Effector memory CD4-positive, alpha-beta T cell (primary cell): Measurements from ENCODE around the gene PEX11B.

Source experiments
- DNase-seq, 3 donors: peaks; one replicate each; pipeline ENCODE4 v3.0.0-alpha.2; 2020
- H3K27ac ChIP-seq: 2 replicates; pipeline ENCODE4 v1.7.0; 2013; ENCODE audit warnings: mild to moderate bottlenecking, low read length, moderate library complexity; ENCODE audit not compliant: insufficient read depth, poor library complexity, severe bottlenecking
- H3K27me3 ChIP-seq: replicated peaks from 2 replicates; pipeline ENCODE4 v1.7.0; 2013; ENCODE audit warnings: mild to moderate bottlenecking, low read length; ENCODE audit not compliant: insufficient read depth, control insufficient read depth, poor library complexity, severe bottlenecking
- H3K36me3 ChIP-seq: 2 replicates; pipeline ENCODE4 v1.7.0; 2013; ENCODE audit warnings: mild to moderate bottlenecking, low read length, moderate library complexity; ENCODE audit not compliant: control insufficient read depth, insufficient read depth
- H3K4me1 ChIP-seq: 2 replicates; pipeline ENCODE4 v1.7.0; 2013; ENCODE audit warnings: low read length, mild to moderate bottlenecking; ENCODE audit not compliant: control insufficient read depth, insufficient read depth, poor library complexity, severe bottlenecking
- H3K4me3 ChIP-seq: 2 replicates; pipeline ENCODE4 v1.7.0; 2013; ENCODE audit warnings: low read length, low read depth, mild to moderate bottlenecking; ENCODE audit not compliant: insufficient read depth, poor library complexity, severe bottlenecking
- H3K9me3 ChIP-seq: 2 replicates; pipeline ENCODE4 v1.7.0; 2013; ENCODE audit warnings: mild to moderate bottlenecking, low read length, moderate library complexity; ENCODE audit not compliant: control insufficient read depth

PEX11B gene

DNA sequence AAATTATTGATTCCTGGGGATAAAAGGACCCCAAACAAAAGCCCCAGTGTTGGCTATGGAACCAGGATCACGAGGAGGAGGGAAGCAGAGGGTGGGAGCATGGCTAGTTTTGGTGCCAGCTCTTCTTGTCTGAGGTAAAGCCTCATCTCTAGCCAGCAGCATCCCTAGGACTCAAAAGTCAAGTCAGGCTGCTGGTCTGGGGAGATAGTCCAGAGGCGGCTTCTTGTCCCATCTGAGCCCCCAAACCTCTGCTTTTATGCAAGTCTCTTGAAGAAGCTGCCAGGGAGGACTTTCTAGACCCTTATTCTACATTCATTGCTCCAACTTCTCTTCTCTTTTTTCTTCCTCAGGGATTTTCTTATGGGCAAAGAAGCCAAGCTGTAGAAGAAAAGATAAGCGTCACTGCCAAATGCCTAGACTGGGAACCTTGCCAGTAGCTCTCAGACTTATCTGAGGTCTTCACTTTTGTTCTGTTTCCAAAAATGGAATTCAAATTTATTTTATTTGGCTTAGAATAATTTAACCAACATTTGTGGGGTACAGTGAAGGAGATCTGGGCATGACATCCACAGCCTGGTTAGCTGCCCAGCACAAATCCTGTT is 25.9 kb downstream of the PEX11B start:
- Histone ChIP-seq H3K9me3 (no peaks in the 10 kb centered on the region), H3K36me3 (no peaks in the 10 kb centered on the region), H3K27me3 (no peaks in the 10 kb centered on the region), H3K27ac (no peak overlapping the region), H3K4me3 (no peak overlapping the region), H3K4me1 (no peaks in the 10 kb centered on the region)
- DNase-seq, result no peak

DNA sequence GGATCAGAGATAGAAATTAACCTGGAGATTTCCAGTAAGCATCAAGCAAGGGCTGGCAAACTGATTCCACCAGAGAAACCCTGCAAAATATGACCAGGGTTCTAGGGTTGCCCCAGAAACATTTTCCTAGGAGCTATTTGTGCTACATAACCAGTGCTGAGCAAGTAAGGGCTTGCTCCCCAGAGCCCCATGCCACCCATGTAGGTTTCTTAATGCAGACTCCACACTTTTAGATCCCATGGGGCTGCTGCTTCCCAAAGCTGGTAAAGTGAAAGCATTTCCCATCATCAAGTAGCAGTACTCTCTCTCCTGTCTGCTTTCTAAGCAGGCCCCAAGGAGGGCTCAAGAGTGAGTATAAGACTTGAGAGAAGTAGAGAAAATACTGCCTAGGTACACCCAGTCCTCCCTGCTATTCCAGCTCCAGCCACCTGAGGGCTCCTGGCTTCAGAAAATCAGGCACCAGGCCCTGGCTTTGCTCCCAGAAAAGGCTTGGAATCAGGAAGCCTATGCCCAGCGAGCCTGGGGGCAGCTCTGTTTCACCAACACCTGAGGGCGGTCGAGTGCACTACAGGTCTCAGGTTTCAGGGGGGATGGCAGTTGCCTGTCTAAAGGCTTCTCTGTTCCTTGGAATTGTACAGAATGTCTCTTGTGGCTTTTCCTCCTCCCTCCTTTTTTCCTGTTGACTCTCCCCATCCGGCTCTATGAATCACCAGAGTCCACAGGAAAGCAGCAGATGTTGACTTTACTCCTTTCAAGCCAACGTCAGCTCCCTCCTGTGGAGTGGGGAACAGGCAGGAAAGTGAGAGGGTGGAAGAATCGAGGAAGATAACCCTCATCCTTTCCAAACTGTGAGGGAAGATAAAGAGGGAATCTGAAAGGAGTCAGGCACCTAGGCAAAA is 26.7 kb downstream of the PEX11B start:
- Histone ChIP-seq H3K9me3 (no peaks in the 10 kb centered on the region), H3K4me1 (no peaks in the 10 kb centered on the region), H3K27ac (no peak overlapping the region), H3K4me3 (no peak overlapping the region), H3K36me3 (no peaks in the 10 kb centered on the region), H3K27me3 (no peaks in the 10 kb centered on the region)
- peak; percentile 4 to 37 (median 5) for DNase-seq

DNA sequence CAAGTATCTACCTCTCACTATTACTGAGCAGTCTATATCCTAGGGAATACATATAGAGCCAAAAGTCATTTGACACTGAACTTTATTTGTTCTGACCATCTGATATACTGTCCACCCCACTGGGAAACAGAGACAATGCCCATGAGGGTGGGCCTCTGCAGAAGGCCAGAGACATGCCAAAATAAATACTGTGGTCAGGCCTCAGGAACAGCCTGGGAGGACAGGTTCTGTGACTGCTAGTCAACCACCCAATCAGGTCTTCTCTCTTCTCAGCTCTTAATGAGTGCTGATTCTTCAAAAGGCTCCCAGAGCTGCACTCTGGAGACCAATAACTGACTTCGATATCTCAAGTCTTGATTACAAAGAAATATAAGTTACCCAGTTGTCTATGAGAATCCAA is 27.4 kb downstream of the PEX11B start:
- H3K36me3 ChIP-seq, result no peaks in the 10 kb centered on the region
- H3K27me3 ChIP-seq, result no peaks in the 10 kb centered on the region
- no peaks in the 10 kb centered on the region for H3K9me3 ChIP-seq
- no peak overlapping the region for H3K4me3 ChIP-seq
- H3K27ac ChIP-seq, result no peak overlapping the region
- H3K4me1 ChIP-seq, result peaks cover under 1% of the 10 kb centered on the region
- no peak for DNase-seq

DNA sequence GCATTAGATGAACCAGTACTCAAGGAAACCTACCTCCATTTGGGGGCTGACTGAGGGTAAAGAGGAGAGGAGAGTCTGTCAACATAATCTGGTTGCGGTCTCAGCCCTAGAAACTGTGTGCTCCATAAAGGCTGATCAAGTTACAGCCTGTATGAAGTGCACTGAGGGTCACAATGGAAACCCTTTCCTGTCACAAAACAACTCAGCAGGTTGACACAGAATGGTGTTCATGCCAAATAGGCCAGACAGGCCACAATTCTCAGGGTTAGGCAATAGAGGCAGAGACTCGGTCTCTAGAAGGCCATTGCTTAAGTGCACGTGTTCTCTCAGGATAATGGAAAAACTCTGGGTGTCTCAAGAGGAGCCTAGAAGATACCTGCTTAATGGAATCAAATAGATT is 28.8 kb downstream of the PEX11B start:
- DNase-seq, result no peak
- H3K4me1 ChIP-seq, result peaks cover 13% of the 10 kb centered on the region
- no peak overlapping the region for H3K27ac ChIP-seq
- H3K4me3 ChIP-seq, result no peak overlapping the region
- peaks cover under 1% of the 10 kb centered on the region for H3K27me3 ChIP-seq
- H3K36me3 ChIP-seq, result no peaks in the 10 kb centered on the region
- no peaks in the 10 kb centered on the region for H3K9me3 ChIP-seq

DNA sequence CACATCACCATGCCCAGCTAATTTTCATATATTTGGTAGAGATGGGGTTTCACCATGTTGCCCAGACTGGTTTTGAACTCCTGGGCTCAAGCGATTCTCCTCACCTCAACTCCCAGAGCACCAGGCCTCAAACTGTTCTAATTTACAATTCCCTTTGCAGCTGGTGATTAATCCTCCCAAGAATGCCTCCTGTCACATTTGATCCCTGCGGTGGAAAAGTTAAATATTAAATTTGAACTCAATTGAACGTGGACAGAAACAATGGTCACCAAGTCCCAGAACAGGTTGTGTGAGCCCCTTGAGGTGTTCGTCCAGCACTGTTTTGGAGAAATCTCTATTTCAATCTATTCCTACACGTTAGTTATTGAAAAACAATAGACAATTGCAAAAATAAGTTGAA is 30.9 kb downstream of the PEX11B start:
- no peak overlapping the region for H3K27ac ChIP-seq
- H3K27me3 ChIP-seq, result peaks cover 8% of the 10 kb centered on the region
- H3K9me3 ChIP-seq, result no peaks in the 10 kb centered on the region
- no peaks in the 10 kb centered on the region for H3K36me3 ChIP-seq
- peaks cover 13% of the 10 kb centered on the region for H3K4me1 ChIP-seq
- H3K4me3 ChIP-seq, result no peak overlapping the region
- DNase-seq, result no peak

DNA sequence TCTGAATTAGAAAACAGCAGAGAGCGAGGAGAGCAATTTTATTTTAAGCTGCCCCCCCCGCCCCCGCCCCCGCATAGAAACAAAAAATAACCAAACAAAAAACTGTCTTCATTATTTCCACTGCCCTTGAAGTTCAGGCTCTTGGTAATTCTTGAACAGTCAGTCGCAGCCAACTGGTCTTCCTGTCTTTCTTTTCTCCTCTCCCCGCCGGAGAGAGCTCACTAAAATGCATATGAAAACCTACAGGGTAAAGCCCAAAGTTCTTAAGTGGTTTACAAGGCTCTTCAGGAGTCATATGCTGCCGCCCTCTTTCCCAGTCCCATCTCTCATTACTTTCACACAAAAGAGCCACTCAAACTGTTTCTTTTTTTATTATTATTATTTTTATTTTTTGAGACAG is 31.7 kb downstream of the PEX11B start:
- Histone ChIP-seq H3K4me3 (no peak overlapping the region), H3K4me1 (peaks cover 13% of the 10 kb centered on the region), H3K27me3 (peaks cover 8% of the 10 kb centered on the region), H3K27ac (no peak overlapping the region), H3K36me3 (no peaks in the 10 kb centered on the region), H3K9me3 (no peaks in the 10 kb centered on the region)
- no peak for DNase-seq

DNA sequence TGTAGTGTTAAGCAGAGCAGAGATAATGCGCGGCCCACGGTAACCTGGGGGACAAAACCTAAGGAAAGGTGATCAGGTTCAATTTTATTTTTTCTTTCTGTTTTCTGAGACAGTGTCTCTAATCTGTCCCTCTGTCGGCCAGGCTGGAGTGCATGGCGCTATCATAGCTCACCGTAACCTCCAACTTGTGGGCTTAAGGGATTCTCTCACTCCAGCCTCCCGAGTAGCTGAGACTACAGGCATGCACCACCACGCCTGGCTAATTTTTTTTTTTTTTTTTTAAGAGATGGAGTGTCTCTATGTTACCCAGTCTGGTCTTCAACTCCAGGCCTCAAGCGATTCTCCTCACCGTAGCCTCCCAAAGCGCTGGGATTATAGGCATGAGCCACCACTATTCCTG is 32.1 kb downstream of the PEX11B start:
- peaks cover 13% of the 10 kb centered on the region for H3K4me1 ChIP-seq
- H3K36me3 ChIP-seq, result no peaks in the 10 kb centered on the region
- DNase-seq, result no peak
- peaks cover 8% of the 10 kb centered on the region for H3K27me3 ChIP-seq
- H3K4me3 ChIP-seq, result peak overlapping the region; percentile 69
- no peaks in the 10 kb centered on the region for H3K9me3 ChIP-seq
- H3K27ac ChIP-seq, result no peak overlapping the region

DNA sequence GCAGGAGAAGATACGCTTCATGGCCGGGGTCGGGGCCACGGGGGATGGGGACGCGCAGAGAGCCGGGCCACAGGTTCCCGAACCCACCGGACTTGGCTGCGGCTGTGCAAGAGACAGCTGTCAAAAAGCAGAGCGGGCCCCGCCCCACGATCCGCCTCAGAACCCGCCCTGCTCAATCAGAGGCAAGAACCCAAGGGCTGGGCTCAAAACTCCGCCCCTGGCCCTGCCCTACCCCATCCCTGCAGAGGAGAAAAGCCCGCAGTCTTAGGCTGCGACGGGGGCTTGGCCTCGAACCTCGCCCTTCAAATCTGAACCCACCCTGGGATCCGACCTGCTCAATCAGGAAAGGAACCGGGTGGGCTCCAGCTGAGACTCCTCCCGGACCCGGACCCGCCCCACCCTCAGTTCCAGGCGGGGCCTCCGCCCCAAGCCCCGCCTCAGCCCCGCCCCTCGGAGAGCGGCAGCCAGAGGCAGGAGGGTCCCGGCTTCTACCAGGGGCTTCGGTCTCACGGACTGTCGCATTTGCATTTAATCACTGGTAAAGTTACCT is 32.7 kb downstream of the PEX11B start, which contains the start of gene ANKRD35:
Gene ANKRD35 (minus strand): TSS at position 129 of the 550 bp plus-strand sequence. CDS start 108 bp downstream, at position 21.
- no peaks in the 10 kb centered on the region for H3K9me3 ChIP-seq
- no peaks in the 10 kb centered on the region for H3K36me3 ChIP-seq
- peak; percentile 68 to 78 (median 77) for DNase-seq
- peak within 1 kb of the TSS; percentile 69 for H3K4me3 ChIP-seq
- peaks cover 8% of the 10 kb centered on the region for H3K27me3 ChIP-seq
- peaks cover 13% of the 10 kb centered on the region for H3K4me1 ChIP-seq
- no peak within 1 kb of the TSS for H3K27ac ChIP-seq

DNA sequence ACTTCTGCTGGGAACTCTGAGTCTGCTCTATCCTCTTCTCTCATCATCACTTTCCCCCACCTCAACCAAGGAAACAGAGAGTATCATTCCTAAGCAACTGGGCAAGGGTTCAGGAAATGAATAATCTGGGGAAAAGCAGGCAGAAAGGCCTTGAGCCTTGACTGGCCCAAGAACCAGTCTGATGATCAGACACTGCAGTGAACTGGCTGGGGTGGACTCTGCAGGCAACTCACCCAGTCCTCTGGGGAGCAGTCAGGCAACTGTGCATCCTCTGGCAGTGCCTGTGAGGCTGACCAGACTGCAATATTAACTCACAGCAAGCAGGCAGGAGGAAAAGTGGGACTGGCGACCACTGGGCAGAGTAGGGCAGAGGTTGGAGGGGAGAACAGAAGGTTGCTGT is 33.8 kb downstream of the PEX11B start:
- Histone ChIP-seq H3K4me1 (peaks cover 13% of the 10 kb centered on the region), H3K4me3 (no peak overlapping the region), H3K27me3 (peaks cover 8% of the 10 kb centered on the region), H3K9me3 (no peaks in the 10 kb centered on the region), H3K36me3 (no peaks in the 10 kb centered on the region), H3K27ac (no peak overlapping the region)
- no peak for DNase-seq

DNA sequence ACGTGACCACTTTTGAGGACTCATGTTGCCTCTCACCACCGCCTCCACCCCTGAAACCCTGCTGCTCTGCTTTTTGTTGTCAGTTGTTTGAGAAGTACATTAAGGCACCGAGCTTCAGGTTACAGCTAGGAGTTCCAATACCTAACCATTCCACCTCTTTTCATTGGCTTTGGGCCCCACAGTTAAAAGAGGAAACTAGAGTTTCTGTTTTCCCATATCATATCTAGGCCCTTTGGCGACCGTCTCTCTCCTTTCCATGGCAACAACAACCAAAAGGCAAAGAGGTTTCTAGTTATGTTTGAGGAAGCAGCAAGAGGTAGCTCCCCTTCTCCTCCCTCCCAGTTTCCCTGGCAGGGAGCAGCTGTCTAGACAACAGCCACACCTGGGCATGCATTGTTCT is 38.7 kb downstream of the PEX11B start:
- H3K27ac ChIP-seq, result no peak overlapping the region
- DNase-seq, result no peak
- H3K36me3 ChIP-seq, result no peaks in the 10 kb centered on the region
- no peaks in the 10 kb centered on the region for H3K9me3 ChIP-seq
- H3K27me3 ChIP-seq, result peaks cover 8% of the 10 kb centered on the region
- no peak overlapping the region for H3K4me3 ChIP-seq
- H3K4me1 ChIP-seq, result no peaks in the 10 kb centered on the region
